ENCODE measurements around the gene GRK5. TPM values are rescaled to one million over a fixed set of nuclear protein-coding genes. Genes with fewer than 3 reads are reported as not detected.

GRK5 gene
- total RNA-seq, 1 donor from 2014 or later = 43.2 TPM

DNA sequence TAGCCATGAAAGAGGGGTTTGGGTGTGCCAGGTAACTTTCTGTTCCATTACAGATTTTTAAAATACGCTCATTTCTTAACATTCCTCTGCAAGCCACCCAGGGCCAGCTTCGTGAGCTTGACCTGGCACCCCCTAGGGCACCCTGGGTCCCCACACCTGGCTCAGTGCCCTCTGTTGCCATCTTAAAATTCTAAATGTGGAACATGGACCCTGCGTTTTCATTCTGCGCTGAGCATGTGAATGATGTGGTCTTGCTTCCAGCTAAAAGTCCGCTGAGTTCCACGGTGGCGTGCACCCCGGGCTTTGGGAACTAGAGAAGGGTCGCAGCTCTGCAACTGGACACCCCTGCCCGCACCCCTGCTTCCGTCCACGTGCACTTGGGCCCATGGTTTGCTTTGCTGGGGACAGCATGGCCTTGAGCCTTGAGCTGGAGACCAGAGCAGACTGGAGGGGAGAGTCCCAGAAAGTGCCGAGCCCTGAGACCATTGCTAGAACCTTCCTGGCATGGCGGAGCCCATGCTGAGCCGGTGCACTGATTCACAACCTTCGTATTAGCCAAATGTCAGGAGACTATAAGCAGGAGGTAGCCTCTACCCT is 244.0 kb downstream of the GRK5 start:
- Mint-ChIP-seq H3K4me1 (ENCODE audit: unreplicated experiment) (peaks cover 17% of the 10 kb centered on the region), H3K27ac (ENCODE audit: unreplicated experiment) (no peak overlapping the region), H3K4me3 (ENCODE audit: unreplicated experiment) (no peak overlapping the region), H3K27me3 (ENCODE audit: unreplicated experiment) (no peaks in the 10 kb centered on the region), H3K9me3 (ENCODE audit: unreplicated experiment) (no peaks in the 10 kb centered on the region), H3K36me3 (ENCODE audit: unreplicated experiment) (peaks cover 20% of the 10 kb centered on the region)
- TF ChIP-seq, protein P1, sequence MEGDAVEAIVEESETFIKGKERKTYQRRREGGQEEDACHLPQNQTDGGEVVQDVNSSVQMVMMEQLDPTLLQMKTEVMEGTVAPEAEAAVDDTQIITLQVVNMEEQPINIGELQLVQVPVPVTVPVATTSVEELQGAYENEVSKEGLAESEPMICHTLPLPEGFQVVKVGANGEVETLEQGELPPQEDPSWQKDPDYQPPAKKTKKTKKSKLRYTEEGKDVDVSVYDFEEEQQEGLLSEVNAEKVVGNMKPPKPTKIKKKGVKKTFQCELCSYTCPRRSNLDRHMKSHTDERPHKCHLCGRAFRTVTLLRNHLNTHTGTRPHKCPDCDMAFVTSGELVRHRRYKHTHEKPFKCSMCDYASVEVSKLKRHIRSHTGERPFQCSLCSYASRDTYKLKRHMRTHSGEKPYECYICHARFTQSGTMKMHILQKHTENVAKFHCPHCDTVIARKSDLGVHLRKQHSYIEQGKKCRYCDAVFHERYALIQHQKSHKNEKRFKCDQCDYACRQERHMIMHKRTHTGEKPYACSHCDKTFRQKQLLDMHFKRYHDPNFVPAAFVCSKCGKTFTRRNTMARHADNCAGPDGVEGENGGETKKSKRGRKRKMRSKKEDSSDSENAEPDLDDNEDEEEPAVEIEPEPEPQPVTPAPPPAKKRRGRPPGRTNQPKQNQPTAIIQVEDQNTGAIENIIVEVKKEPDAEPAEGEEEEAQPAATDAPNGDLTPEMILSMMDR (IDR thresholded peaks at IDR 0.05) = no peak
- no peak for DNase-seq (ENCODE audit: extremely low spot score, unreplicated experiment)

GRCh38 chr10:119452396-119452795 is 245.0 kb downstream of the GRK5 start:
- H3K27ac Mint-ChIP-seq (ENCODE audit: unreplicated experiment) = no peak overlapping the region
- H3K36me3 Mint-ChIP-seq (ENCODE audit: unreplicated experiment) = peaks cover 20% of the 10 kb centered on the region
- no peak overlapping the region for H3K4me3 Mint-ChIP-seq (ENCODE audit: unreplicated experiment)
- no peaks in the 10 kb centered on the region for H3K9me3 Mint-ChIP-seq (ENCODE audit: unreplicated experiment)
- H3K4me1 Mint-ChIP-seq (ENCODE audit: unreplicated experiment) = peaks cover 17% of the 10 kb centered on the region
- no peak for DNase-seq (ENCODE audit: extremely low spot score, unreplicated experiment)
- TF ChIP-seq, protein P1 (IDR thresholded peaks at IDR 0.05) = no peak
- no peaks in the 10 kb centered on the region for H3K27me3 Mint-ChIP-seq (ENCODE audit: unreplicated experiment)

GRCh38 chr10:119453313-119453712 is 245.9 kb downstream of the GRK5 start:
- H3K36me3 Mint-ChIP-seq (ENCODE audit: unreplicated experiment) = peaks cover 20% of the 10 kb centered on the region
- TF ChIP-seq, protein P1 (IDR thresholded peaks at IDR 0.05) = no peak
- H3K4me1 Mint-ChIP-seq (ENCODE audit: unreplicated experiment) = peaks cover 17% of the 10 kb centered on the region
- H3K9me3 Mint-ChIP-seq (ENCODE audit: unreplicated experiment) = no peaks in the 10 kb centered on the region
- no peak for DNase-seq (ENCODE audit: extremely low spot score, unreplicated experiment)
- no peaks in the 10 kb centered on the region for H3K27me3 Mint-ChIP-seq (ENCODE audit: unreplicated experiment)
- no peak overlapping the region for H3K4me3 Mint-ChIP-seq (ENCODE audit: unreplicated experiment)
- no peak overlapping the region for H3K27ac Mint-ChIP-seq (ENCODE audit: unreplicated experiment)

DNA sequence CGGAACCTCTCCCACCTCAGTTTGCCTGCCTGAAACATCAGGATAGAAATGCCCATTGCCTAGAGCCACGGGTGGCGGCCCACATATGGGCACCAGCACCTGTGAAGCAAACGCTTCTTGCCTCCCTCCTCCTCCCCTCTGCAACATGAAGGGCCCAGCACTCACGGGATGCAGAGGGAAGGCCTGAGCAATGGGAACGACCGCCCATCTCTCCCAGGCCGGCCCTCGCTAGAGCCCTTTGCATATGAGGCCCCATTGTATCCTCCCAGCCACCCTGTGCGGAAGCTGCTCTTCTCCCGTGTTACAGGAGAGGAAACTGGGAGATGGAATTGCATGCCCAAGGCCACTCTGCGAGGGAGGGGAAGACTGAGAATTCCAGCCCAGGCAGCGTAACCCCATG is 246.9 kb downstream of the GRK5 start:
- Mint-ChIP-seq H3K9me3 (ENCODE audit: unreplicated experiment) (no peaks in the 10 kb centered on the region), H3K27ac (ENCODE audit: unreplicated experiment) (no peak overlapping the region), H3K27me3 (ENCODE audit: unreplicated experiment) (no peaks in the 10 kb centered on the region), H3K4me3 (ENCODE audit: unreplicated experiment) (no peak overlapping the region), H3K4me1 (ENCODE audit: unreplicated experiment) (peaks cover 11% of the 10 kb centered on the region), H3K36me3 (ENCODE audit: unreplicated experiment) (peaks cover 16% of the 10 kb centered on the region)
- TF ChIP-seq, protein P1 (IDR thresholded peaks at IDR 0.05) = no peak
- DNase-seq (ENCODE audit: extremely low spot score, unreplicated experiment) = no peak

DNA sequence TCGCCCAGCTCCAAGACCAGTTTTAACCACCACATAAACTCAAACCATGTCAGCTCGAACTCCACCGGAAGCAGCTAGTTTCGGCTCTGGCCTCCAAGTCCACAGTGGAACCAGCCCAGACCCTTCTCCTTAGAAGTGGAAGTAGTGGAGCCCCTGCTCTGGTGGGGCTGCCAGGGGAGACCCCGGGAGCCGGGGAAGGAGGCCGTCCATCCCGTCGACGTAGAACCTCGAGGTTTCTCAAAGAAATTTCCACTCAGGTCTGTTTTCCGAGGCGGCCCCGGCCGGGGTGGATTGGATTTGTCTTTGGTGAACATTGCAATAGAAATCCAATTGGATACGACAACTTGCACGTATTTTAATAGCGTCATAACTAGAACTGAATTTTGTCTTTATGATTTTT is 247.6 kb downstream of the GRK5 start:
- no peak overlapping the region for H3K4me3 Mint-ChIP-seq (ENCODE audit: unreplicated experiment)
- H3K27ac Mint-ChIP-seq (ENCODE audit: unreplicated experiment) = no peak overlapping the region
- peaks cover 14% of the 10 kb centered on the region for H3K36me3 Mint-ChIP-seq (ENCODE audit: unreplicated experiment)
- H3K9me3 Mint-ChIP-seq (ENCODE audit: unreplicated experiment) = no peaks in the 10 kb centered on the region
- no peak for DNase-seq (ENCODE audit: extremely low spot score, unreplicated experiment)
- H3K27me3 Mint-ChIP-seq (ENCODE audit: unreplicated experiment) = no peaks in the 10 kb centered on the region
- peaks cover 5% of the 10 kb centered on the region for H3K4me1 Mint-ChIP-seq (ENCODE audit: unreplicated experiment)
- TF ChIP-seq, protein P1 (IDR thresholded peaks at IDR 0.05) = no peak
